Measurements from ENCODE around the gene SUPT20HL2.

Gene SUPT20HL2

DNA sequence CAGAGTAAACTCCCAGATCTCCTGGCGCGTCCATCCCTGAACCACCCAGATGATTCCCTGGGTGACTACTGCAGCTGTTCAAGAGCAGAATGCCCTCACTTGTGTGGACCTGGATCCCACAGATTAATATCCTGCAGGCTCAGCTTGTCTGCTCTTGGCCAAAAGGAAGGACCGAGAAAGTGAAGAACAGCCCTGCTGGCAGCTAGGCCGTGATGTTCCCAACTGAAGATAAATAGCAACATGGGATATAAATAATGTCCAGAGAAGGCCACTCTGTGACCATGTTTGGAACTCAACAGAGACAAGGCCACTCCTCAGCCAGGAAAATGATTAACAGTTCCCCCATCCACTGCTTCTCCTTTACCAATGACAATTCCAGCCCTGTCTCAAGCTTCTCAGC is 21.5 kb downstream of the SUPT20HL2 start:
- H3K27me3 Mint-ChIP-seq = no peaks in the 10 kb centered on the region

DNA sequence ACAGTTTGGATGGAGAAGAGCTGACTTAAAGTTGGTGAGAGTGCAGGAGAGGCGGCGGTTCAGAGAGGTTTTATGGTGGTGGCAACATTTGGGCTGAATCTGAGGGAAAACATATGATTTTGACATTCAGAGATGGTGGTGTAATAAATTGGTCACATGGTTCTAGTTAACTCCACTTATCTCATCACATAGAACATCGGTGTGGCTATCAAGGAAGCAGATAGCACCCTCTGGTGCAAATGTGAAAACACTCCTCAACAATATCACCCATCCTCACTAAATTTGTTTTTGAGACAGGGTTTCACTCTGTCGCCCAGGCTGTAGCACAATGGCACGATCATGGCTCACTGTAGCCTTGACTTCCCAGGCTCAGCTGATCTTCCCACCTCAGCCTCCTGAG is 28.8 kb downstream of the SUPT20HL2 start:
- Mint-ChIP-seq H3K36me3 (ENCODE audit: low read depth) (no peaks in the 10 kb centered on the region), H3K4me3 (no peak overlapping the region), H3K27ac (no peak overlapping the region), H3K4me1 (ENCODE audit: low read depth) (no peaks in the 10 kb centered on the region), H3K27me3 (peaks cover 6% of the 10 kb centered on the region), H3K9me3 (no peaks in the 10 kb centered on the region)

More for the DNA sequence above, 21.5 kb downstream of the SUPT20HL2 start:
- no peak overlapping the region for H3K4me3 Mint-ChIP-seq
- H3K9me3 Mint-ChIP-seq = no peaks in the 10 kb centered on the region
- no peak overlapping the region for H3K27ac Mint-ChIP-seq
- no peaks in the 10 kb centered on the region for H3K4me1 Mint-ChIP-seq (ENCODE audit: low read depth)
- no peaks in the 10 kb centered on the region for H3K36me3 Mint-ChIP-seq (ENCODE audit: low read depth)

GRCh38 chrX:24283127-24283794 is 30.6 kb downstream of the SUPT20HL2 start:
- Mint-ChIP-seq H3K4me3 (no peak overlapping the region), H3K9me3 (no peaks in the 10 kb centered on the region), H3K4me1 (ENCODE audit: low read depth) (no peaks in the 10 kb centered on the region), H3K27me3 (peaks cover 6% of the 10 kb centered on the region), H3K27ac (no peak overlapping the region), H3K36me3 (ENCODE audit: low read depth) (no peaks in the 10 kb centered on the region)

GRCh38 chrX:24282381-24283126 is 31.3 kb downstream of the SUPT20HL2 start:
- Mint-ChIP-seq H3K4me1 (ENCODE audit: low read depth) (no peaks in the 10 kb centered on the region), H3K27ac (no peak overlapping the region), H3K27me3 (peaks cover 6% of the 10 kb centered on the region), H3K4me3 (no peak overlapping the region), H3K9me3 (no peaks in the 10 kb centered on the region), H3K36me3 (ENCODE audit: low read depth) (no peaks in the 10 kb centered on the region)

DNA sequence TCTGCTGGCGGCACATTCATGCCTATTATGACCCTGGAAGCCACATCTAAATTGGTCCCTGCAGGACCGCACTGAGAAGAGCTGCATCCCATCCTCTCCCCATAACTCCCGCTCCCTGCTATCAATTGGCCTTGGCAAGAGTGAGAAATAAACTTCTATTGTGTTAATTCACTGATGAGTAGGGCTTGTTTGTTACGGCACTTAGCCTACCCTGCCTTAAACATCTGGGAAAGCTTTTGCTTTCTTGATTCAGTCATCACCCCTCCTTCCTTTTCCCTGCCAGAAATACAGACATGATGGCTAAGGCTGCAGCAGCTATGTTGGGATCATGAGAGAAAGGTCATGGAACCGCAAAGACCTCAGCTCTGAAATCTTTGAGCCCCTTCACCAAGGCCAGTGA is 36.5 kb downstream of the SUPT20HL2 start:
- H3K4me3 Mint-ChIP-seq = no peak overlapping the region
- H3K27me3 Mint-ChIP-seq = peaks cover 14% of the 10 kb centered on the region

GRCh38 chrX:24276015-24276414 is 37.9 kb downstream of the SUPT20HL2 start:
- peaks cover 12% of the 10 kb centered on the region for H3K27me3 Mint-ChIP-seq
- H3K4me1 Mint-ChIP-seq (ENCODE audit: low read depth) = no peaks in the 10 kb centered on the region
- no peak overlapping the region for H3K4me3 Mint-ChIP-seq
- no peaks in the 10 kb centered on the region for H3K9me3 Mint-ChIP-seq
- no peaks in the 10 kb centered on the region for H3K36me3 Mint-ChIP-seq (ENCODE audit: low read depth)
- H3K27ac Mint-ChIP-seq = no peak overlapping the region

More for the DNA sequence above, 36.5 kb downstream of the SUPT20HL2 start:
- Mint-ChIP-seq H3K9me3 (no peaks in the 10 kb centered on the region), H3K36me3 (ENCODE audit: low read depth) (no peaks in the 10 kb centered on the region), H3K27ac (no peak overlapping the region), H3K4me1 (ENCODE audit: low read depth) (no peaks in the 10 kb centered on the region)

GRCh38 chrX:24271262-24271661 is 42.6 kb downstream of the SUPT20HL2 start:
- no peaks in the 10 kb centered on the region for H3K4me1 Mint-ChIP-seq (ENCODE audit: low read depth)
- no peak overlapping the region for H3K4me3 Mint-ChIP-seq
- no peaks in the 10 kb centered on the region for H3K9me3 Mint-ChIP-seq
- no peaks in the 10 kb centered on the region for H3K36me3 Mint-ChIP-seq (ENCODE audit: low read depth)
- peaks cover 12% of the 10 kb centered on the region for H3K27me3 Mint-ChIP-seq
- H3K27ac Mint-ChIP-seq = no peak overlapping the region

GRCh38 chrX:24268786-24269185 is 45.1 kb downstream of the SUPT20HL2 start:
- Mint-ChIP-seq H3K4me3 (no peak overlapping the region), H3K36me3 (ENCODE audit: low read depth) (no peaks in the 10 kb centered on the region), H3K4me1 (ENCODE audit: low read depth) (peaks cover 5% of the 10 kb centered on the region), H3K27ac (no peak overlapping the region), H3K27me3 (peaks cover 8% of the 10 kb centered on the region), H3K9me3 (no peaks in the 10 kb centered on the region)

- Mint-ChIP-seq H3K27me3 (peaks cover 10% of the 10 kb centered on the region), H3K36me3 (ENCODE audit: low read depth) (no peaks in the 10 kb centered on the region), H3K4me1 (ENCODE audit: low read depth) (peaks cover 5% of the 10 kb centered on the region), H3K4me3 (no peak overlapping the region), H3K9me3 (no peaks in the 10 kb centered on the region), H3K27ac (no peak overlapping the region)
These were observed 46.9 kb downstream of the SUPT20HL2 start for GRCh38 chrX:24266996-24267395.

GRCh38 chrX:24264383-24264782 is 49.5 kb downstream of the SUPT20HL2 start:
- Mint-ChIP-seq H3K4me3 (no peak overlapping the region), H3K27me3 (peaks cover 7% of the 10 kb centered on the region), H3K9me3 (no peaks in the 10 kb centered on the region), H3K4me1 (ENCODE audit: low read depth) (peaks cover 14% of the 10 kb centered on the region), H3K27ac (no peak overlapping the region), H3K36me3 (ENCODE audit: low read depth) (no peaks in the 10 kb centered on the region)

GRCh38 chrX:24262309-24262708 is 51.6 kb downstream of the SUPT20HL2 start:
- no peaks in the 10 kb centered on the region for H3K9me3 Mint-ChIP-seq
- H3K4me3 Mint-ChIP-seq = no peak overlapping the region
- peaks cover 7% of the 10 kb centered on the region for H3K27me3 Mint-ChIP-seq
- no peaks in the 10 kb centered on the region for H3K36me3 Mint-ChIP-seq (ENCODE audit: low read depth)
- no peak overlapping the region for H3K27ac Mint-ChIP-seq
- peaks cover 14% of the 10 kb centered on the region for H3K4me1 Mint-ChIP-seq (ENCODE audit: low read depth)
